Panc1 (cell line): Measurements from ENCODE around the gene MBTPS2.

Experiments used
- CTCF ChIP-seq: fragments of 450-650 bp; IDR thresholded peaks from 2 replicates; pipeline ENCODE4 v1.5.1; 2017; ENCODE audit warnings: mild to moderate bottlenecking
- POLR2AphosphoS5 ChIP-seq: IDR thresholded peaks from 2 replicates; pipeline ENCODE4 v1.6.1; 2012; ENCODE audit warnings: mild to moderate bottlenecking, low read depth, low read length, moderate library complexity
- REST ChIP-seq, 2 experiments: IDR thresholded peaks; 2 replicates each; pipeline ENCODE4 v1.6.1; 2011 to 2012; ENCODE audit warnings: low read depth in 2 of 2, control low read depth in 1 of 2, low read length in 1 of 2, mild to moderate bottlenecking in 1 of 2, moderate library complexity in 1 of 2; ENCODE audit not compliant: insufficient read depth in 1 of 2

GRCh38 chrX:21926527-21927278, 87.3 kb downstream of the MBTPS2 start:
- TF ChIP-seq CTCF (no peak), POLR2AphosphoS5 (peak; percentile 38; the same call in 1 of the 2 replicates), REST (IDR thresholded peaks at IDR 0.05; ENCODE audit: insufficient read depth in 1 of 2, low read depth in 2 of 2, low read length in 1 of 2) (no peak)
